Measurements from ENCODE around the gene CYLD. TPM values are rescaled to one million over a fixed set of nuclear protein-coding genes. Genes with fewer than 3 reads are reported as not detected.

Gene CYLD
- total RNA-seq, 1 experiment from 2014 or later, result 83.4 TPM

DNA sequence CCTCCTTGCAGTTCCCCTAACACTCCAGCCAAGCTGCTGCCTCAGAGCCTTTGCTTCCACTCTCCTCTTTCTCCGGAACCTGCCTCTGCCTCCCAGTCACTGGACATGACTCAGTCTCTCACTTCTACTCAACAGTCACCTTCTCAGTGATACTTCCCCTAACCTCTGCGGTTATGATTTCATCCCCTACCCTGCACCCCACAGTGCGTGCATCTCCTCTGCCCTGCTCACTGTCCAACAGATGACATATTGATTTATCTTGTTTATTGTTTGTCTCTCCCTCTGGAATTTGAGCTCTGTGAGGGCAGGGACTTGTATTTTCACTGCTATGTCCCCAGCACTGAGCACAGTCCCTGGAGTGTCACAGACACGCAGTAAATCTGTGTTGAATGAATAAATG is 100.7 kb downstream of the CYLD start:
- peak; percentile 11 for DNase-seq (ENCODE audit: low spot score)

DNA sequence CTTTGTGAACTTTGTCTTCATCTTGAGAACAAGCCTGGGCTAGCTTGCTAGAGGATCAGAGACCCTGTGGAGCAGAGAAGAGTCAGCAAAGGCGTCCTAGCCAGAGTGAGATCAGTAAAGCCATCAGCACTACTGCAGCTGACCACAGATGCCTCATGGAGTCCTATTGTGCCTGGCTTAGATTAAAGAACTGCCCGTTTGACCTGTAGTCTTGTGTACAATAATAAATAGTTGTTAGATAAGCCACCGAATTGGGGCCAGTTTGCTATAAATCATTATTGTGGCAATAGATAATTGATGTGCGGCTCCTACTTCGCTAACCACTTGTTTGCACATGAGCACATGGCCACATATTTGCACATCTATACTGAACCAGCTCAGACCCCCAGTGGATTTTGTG is 103.0 kb downstream of the CYLD start:
- DNase-seq (ENCODE audit: low spot score), result no peak

DNA sequence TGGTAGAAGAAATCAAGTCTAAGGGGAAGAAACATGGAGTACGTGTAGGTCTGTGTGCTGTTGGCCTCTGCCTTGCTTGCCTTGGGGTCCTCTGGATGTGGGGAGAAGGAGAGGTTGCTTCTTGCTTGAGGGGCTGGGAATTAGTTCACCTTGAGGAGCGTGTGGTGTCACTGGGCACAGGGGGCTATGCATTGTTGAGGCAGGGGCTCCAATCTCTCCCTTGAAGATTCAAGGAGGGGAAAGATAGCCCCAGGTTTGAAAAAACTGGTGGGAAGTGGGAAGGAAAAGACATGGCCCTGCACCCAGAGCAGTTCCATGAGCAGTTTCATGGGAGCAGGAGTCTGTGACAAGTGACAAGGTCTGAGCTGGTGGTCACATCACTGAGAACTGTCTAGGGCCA is 103.4 kb downstream of the CYLD start:
- DNase-seq (ENCODE audit: low spot score), result no peak

DNA sequence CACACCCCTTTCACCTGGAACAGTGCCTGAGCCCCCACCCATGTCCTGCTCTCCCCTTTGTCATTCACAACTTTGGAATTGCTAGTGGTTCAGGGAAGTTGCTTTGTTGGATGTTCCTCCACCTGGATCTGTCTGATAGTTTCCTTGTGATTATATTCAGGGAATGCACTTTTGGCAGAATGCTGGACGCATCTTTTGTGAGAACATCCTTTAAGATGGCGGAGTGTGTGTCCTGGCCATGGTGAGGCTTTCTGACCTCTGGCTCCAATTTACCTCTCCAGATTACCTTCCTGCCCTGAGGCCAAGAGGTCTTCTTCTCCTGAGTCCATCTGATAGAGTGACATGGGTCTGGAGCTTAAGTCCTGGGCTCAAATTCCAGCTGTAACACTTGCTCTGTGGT is 104.6 kb downstream of the CYLD start:
- no peak for DNase-seq (ENCODE audit: low spot score)

- no peak for DNase-seq (ENCODE audit: low spot score)
These were observed 105.3 kb downstream of the CYLD start for GRCh38 chr16:50847166-50847565.

DNA sequence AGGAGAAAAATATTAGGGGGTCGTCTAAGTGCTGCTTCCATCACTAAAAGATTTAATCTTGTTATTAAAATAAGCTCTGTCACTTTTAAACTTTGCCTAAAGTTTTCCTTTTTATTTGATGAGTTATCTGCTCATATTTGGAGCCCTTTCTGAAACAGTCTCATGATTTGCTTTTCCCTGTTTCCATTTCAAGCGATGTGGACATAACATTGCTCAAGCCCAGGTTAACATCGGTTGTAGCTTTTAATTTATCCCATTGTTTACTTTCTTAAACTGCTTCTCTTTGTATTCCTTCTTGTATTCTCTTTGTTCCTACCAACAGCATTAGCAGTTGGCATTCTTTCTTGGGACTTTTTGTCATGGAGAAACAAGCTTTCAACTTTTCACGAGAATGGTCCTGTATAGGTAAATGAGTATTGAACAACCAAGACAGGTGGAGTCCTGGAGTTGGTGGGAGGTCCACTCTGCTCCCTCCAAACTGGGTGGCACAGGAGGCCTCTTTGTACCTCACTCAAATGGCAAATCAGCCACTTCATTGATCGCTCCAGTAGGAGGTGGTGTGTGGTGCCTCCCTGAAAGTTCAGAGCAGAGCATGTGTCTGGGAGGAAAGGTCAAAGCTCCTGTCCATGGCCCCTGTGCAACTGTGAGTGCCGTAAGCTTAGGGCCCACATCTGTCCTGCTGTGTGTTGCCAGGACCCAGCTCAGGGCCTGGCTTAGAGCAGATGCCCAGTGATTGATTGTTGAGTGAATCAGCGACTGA is 107.0 kb downstream of the CYLD start:
- no peak for DNase-seq (ENCODE audit: low spot score)

Other genes with a start within 250 kb of the CYLD start
- gene NKD1, start 193.7 kb upstream of the CYLD start, total RNA-seq (2014; rRNA removed; shearing (Covaris generic)), result 0.10 and 0.14 TPM in 2 replicates
- not detected in 2 replicates for gene SNX20, start 60.8 kb upstream of the CYLD start, total RNA-seq (2014; rRNA removed; shearing (Covaris generic))
- gene NOD2, start 48.5 kb upstream of the CYLD start, total RNA-seq (2014; rRNA removed; shearing (Covaris generic)), result not detected in 2 replicates